ENCODE results near the gene TRAF6.

The TRAF6 gene

DNA sequence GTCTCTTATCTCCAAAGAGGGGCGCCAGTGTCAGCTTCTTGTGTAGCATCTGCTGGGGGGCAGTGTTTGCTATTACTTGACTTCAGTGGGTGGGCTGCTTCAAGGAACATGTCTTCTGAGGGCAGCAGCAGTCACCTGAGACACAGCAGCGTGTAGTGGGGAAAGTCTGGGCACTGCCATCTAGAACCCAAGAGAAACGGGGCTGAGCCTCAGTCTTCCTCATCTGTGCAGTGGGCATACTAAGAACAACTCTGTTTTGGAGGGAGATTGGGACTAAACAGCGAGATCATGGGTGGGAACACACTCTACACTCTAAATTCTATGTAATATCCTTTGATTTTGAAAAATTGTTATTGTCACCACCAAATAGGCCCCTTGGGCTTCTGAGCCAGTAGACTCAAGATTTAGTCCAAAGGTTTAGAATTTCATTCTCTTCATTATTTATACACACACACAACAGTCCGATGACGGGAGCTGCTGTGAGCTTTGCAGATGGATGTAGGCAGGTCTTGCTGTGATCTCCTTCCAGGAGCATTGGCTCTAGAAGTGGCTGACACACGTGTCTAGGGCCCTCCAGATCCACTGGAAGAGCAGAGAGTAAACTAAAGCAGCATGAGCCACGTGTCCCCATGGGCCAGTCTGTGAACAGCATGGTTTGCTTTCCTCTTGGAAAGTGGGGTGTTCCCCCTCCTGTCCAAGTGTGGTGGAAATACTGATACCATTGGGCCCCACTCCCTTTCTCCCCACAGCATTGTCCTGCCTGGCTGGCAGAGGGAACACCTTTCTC lies 51.8 kb downstream of the TRAF6 start:
- no peak for DNase-seq (ENCODE audit: low read depth)

DNA sequence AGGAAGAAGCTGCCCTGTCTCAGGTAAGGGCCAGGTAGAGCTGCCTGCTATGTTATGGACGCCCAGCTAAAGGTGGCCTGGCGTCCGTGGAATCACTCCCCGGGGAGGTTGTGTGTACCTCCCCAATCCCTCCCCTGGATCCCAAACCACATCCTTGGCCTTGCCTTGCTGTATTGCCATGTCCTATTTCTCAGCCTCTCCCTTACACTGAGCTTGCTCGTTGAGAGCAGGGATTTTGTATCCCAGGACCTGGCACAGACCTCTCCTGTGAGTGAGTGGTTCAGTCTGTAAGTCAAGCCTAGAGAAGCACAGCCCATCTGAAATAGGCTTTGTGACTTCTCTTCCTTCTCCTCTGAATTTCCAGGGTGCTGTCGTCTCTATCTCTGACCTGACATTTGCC lies 53.9 kb downstream of the TRAF6 start:
- DNase-seq (ENCODE audit: low read depth): no peak

GRCh38 chr11:36455658-36456111 lies 54.4 kb downstream of the TRAF6 start:
- DNase-seq (ENCODE audit: low read depth): no peak

GRCh38 chr11:36454941-36455631 lies 55.0 kb downstream of the TRAF6 start:
- DNase-seq (ENCODE audit: low read depth): no peak

DNA sequence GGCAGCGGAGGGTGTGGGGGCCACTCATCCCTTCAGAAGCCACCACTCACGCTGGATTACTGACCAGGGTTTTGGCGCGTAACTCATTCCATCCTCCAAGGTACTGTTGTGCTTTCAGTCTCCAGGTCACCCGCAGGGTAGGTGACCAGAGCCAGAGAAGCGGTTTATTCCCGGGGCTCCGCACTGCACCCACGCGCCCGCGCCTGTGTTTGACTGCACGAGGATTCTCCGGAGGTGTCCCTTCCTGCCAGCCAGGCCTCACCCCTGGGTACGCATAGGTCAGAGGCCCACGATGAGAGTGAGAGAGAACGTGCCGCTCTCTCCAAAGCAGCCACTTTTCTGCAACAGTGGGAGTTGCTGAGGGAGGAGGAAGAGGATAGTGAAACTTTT lies 55.5 kb downstream of the TRAF6 start:
- no peak for DNase-seq (ENCODE audit: low read depth)

DNA sequence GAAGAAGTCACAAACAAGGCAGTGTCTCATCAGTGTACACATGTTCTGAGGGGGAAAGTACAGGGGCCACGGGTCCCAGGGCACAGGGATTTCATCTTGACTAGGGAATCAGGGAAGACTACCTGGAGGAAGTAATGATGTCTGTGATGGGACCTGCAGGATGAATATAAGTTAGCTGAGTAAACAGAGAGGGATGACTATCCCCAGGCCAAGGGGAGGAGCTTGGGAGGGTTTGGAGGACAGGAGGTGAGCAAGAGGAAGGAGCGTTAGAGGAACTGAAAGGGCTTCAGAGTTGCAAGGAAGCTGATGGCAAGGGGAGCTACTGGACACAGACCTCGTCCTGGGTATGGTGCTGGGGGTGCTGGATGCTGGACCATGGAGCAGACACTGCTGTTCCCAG lies 56.4 kb downstream of the TRAF6 start:
- no peak for DNase-seq (ENCODE audit: low read depth)

GRCh38 chr11:36452961-36453360 lies 57.1 kb downstream of the TRAF6 start:
- no peak for DNase-seq (ENCODE audit: low read depth)

DNA sequence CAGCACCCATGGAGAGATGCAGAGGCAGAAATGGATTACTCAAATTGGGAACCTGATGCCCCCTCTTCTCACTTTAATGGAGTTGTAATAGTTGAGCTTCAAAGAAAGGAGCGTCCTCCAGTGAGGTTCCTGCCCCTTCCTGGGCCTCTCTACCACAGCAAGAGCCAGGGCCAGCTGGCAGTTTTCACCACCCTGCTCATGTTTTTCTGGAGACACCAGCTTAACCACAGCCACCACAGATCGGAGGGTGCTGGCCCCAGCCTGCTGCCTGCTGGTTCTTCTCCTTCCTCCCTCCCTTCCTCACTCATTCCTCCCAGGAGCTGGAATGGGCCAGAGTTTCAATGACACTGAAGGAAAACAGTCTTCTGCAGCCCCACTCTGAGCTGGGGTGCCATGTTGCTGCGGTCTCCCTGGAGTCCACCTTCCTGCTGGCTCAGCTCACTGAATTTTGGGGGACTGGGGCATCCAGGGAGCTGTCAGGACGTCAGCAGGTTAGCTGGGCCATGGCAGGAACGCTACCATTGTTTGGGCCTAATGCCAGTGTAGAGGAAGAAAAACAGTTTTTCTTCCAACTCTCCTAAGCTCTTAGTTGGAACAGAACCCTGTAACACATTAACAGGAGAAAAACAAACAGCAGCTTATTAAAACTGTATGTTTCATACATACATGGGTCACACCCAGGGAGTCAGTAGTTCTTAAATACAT lies 57.7 kb downstream of the TRAF6 start:
- no peak for DNase-seq (ENCODE audit: low read depth)

GRCh38 chr11:36451681-36452080 lies 58.4 kb downstream of the TRAF6 start:
- no peak for DNase-seq (ENCODE audit: low read depth)

- no peak for DNase-seq (ENCODE audit: low read depth)
Measured at GRCh38 chr11:36451045-36451444, 59.0 kb downstream of the TRAF6 start.

DNA sequence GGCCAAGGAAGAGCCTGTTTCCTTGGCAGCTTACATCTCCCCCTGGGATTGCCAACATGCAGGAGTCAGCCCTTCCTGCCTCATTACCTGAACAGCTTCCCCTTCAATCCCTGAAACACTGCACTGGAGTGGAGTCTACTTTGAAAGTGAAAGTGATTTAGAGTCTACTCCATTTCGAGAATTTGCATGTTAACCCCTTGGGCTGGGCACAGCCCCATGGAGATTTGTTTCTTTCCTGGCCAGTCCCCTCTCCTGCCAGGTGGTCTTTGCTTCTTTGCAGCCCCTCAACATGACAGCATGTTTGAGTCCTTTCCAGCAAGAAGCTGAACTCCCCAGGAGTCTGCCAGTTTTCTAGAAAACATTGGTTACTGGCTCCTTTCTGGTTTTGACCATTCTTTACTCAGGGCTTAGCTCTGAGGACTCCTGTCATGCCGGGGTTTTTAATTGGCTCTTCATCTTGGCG lies 59.9 kb downstream of the TRAF6 start:
- no peak for DNase-seq (ENCODE audit: low read depth)

DNA sequence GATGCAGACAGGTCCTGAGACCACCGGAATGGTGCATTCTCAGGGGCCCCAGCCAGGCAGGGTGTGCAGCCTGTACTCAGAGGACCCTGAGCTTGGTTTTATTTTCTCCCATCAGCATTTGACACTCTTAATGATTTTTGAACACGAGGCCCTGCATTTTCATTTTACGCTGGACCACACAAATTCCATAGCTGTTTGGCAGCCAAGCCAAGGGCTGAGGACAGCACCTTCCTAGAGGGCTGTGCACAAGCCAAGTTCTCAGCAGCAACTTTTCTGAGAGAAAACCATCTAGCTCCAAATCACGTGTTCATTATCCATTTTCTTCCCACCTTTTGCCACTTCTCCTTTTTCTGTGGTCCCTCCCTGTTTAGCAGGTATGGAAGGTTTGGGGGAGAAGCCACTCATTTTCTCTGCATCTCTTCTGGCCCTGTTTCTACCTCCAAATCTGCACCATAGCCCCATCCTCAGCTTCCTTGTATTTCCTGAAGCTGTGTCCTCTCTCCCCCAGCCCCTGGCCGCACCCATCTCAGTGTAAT lies 60.4 kb downstream of the TRAF6 start:
- DNase-seq (ENCODE audit: low read depth): no peak

DNA sequence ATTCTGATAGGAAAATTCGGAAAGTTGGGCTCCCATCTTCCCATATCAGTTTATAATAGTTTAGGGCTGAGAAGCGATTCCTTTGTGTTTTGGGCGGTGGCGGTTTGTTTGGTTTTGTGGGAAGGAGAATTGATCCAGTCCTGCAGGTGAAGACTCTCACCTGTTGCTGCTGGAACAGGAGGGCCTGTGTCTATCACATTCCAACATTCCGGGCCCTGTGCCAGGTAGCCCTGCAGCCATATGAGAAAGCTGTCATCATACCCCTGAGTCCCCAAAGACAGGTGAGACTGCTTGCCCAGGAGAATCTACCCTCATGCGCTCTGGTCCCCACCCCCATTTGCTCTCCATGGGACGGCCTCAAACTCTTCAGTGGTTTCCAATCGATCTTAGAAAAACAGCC lies 62.1 kb downstream of the TRAF6 start:
- DNase-seq (ENCODE audit: low read depth): no peak

DNA sequence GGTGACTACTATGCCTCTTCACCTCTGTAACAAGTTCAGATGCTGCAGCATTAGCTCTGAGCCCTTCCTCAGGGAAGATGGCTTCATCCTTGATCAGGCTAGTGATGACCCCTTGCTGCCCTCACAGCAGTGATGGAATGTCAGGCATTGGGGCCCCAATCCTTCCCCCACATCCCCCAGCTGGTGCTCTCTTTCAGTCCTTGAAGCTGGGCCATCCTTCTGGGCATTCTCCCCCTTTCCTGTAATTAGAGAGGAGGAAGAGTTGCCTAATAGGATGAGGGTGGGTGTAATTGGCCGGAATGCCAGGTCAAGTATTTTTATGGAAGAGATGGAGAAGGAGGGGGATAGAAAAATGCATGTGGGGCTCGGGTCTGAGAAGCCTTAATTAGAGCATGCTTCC lies 62.6 kb downstream of the TRAF6 start:
- DNase-seq (ENCODE audit: low read depth): no peak

DNA sequence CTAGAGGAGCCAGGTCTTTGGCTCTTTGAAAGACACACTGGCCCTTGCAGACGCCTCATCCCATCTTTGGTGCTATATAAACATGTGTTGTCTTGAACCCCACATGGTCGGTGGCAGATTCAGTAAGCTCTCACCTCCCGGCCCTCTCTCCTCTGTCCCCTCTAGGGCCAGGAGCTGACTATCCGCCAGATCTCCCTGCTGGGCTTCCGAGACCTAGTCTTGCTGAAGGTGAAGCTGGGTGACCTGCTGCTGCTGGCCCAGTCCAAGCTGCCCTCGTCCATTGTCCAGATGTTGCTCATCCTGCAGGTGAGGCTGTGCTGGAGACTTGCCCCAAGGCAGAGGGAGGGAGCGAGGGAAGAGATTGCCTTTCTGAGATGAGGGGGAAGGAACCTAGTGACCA lies 63.9 kb downstream of the TRAF6 start:
- no peak for DNase-seq (ENCODE audit: low read depth)

GRCh38 chr11:36443661-36444060 lies 66.4 kb downstream of the TRAF6 start:
- DNase-seq (ENCODE audit: low read depth): no peak

- DNase-seq (ENCODE audit: low read depth): no peak
Measured at GRCh38 chr11:36441610-36442208, 68.4 kb downstream of the TRAF6 start.

DNA sequence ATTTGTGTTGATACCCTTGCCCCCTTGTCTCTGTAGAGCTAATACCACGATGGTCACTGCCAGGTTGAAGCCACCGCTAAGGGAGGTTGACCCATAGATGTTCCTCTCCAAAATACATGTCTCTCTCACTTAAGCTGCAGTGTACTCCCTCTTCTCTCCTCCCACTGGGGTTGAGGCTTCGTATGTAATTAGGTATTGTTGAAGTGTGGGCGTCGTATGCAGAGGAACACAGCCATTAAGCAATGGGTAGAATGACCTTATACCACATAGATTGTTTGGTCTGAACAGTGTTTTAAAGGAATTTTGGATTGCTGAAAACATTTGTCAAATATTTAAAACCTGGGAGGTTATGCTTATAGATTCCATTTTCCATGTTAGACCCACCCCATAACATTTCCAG lies 71.9 kb downstream of the TRAF6 start:
- no peak for DNase-seq (ENCODE audit: low read depth)

DNA sequence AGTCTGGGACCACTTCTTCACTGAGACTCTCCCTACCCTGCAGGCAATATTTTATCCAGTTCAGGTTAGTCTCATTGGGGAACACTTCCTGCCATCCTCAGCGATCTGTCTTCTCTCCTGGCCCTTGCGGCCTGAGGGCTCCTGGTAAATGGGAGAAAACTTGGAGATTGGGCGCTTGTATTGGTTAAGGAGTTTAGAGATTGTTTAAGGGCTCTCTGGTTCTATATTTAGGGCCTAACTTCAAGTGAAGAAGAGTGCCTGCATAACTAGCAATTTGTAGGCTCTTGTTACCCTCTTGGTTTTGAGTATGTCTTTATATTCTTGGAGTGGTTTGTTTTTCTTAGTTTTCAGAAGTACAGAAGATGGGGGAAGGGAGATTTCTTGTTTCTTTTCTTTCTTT lies 72.7 kb downstream of the TRAF6 start:
- no peak for DNase-seq (ENCODE audit: low read depth)

All from stimulated activated CD4-positive, alpha-beta T cell treated with anti-CD3 and anti-CD28 coated beads, Interleukin-2, amount 100 ng/mL, for 4 hours (primary cell).